ENCODE results near the gene RAPGEF6.
A peak's percentile ranks its signal among the peaks of the same experiment; 100 is the strongest.
"Not testable (repeated sequence)": the region's sequence is repeated elsewhere in the genome, so short reads cannot be mapped to it uniquely, and the experiment has no call there.

RAPGEF6 gene

GRCh38 chr5:131389869-131390265, 245.2 kb downstream of the RAPGEF6 start:
- FAIRE-seq (no peak), DNase-seq (ENCODE audit: insufficient read length) (no peak)

GRCh38 chr5:131389096-131389868, 245.7 kb downstream of the RAPGEF6 start:
- TF ChIP-seq POLR2AphosphoS5 (IDR thresholded peaks at IDR 0.05; ENCODE audit: low read depth, low read length) (no peak), POLR2A (IDR thresholded peaks at IDR 0.05; ENCODE audit: low read depth, low read length) (no peak)
- DNase-seq (ENCODE audit: insufficient read length) (no peak), FAIRE-seq (no peak)

More at GRCh38 chr5:131389869-131390265, 245.2 kb downstream of the RAPGEF6 start:
- TF ChIP-seq POLR2AphosphoS5 (IDR thresholded peaks at IDR 0.05; ENCODE audit: low read depth, low read length) (no peak), TAF1 (IDR thresholded peaks at IDR 0.05; ENCODE audit: borderline replicate concordance, low read depth, low read length) (no peak), POLR2A (IDR thresholded peaks at IDR 0.05; ENCODE audit: low read depth, low read length) (no peak)

- no peak for DNase-seq (ENCODE audit: insufficient read length)
- TF ChIP-seq POLR2A (IDR thresholded peaks at IDR 0.05; ENCODE audit: low read depth, low read length): no peak
- TF ChIP-seq TAF1 (IDR thresholded peaks at IDR 0.05; ENCODE audit: borderline replicate concordance, low read depth, low read length): no peak
- no peak for TF ChIP-seq POLR2AphosphoS5 (IDR thresholded peaks at IDR 0.05; ENCODE audit: low read depth, low read length)
- no peak for FAIRE-seq
Observed at GRCh38 chr5:131387255-131387654, 247.8 kb downstream of the RAPGEF6 start.

- TF ChIP-seq POLR2AphosphoS5 (IDR thresholded peaks at IDR 0.05; ENCODE audit: low read depth, low read length) (no peak), TAF1 (IDR thresholded peaks at IDR 0.05; ENCODE audit: borderline replicate concordance, low read depth, low read length) (no peak), POLR2A (IDR thresholded peaks at IDR 0.05; ENCODE audit: low read depth, low read length) (no peak)
- DNase-seq (ENCODE audit: insufficient read length) (no peak), FAIRE-seq (no peak)
Observed at GRCh38 chr5:131386779-131387178, 248.2 kb downstream of the RAPGEF6 start.

GRCh38 chr5:131386124-131386523, 248.9 kb downstream of the RAPGEF6 start:
- FAIRE-seq: no peak
- TF ChIP-seq TAF1 (IDR thresholded peaks at IDR 0.05; ENCODE audit: borderline replicate concordance, low read depth, low read length) (no peak), POLR2AphosphoS5 (IDR thresholded peaks at IDR 0.05; ENCODE audit: low read depth, low read length) (no peak), POLR2A (IDR thresholded peaks at IDR 0.05; ENCODE audit: low read depth, low read length) (no peak)
- DNase-seq (ENCODE audit: insufficient read length): no peak

- DNase-seq (ENCODE audit: insufficient read length): no peak
- FAIRE-seq: no peak
- TF ChIP-seq POLR2A (IDR thresholded peaks at IDR 0.05; ENCODE audit: low read depth, low read length): peak; percentile 34; the same call in 1 of the 2 replicates
- TF ChIP-seq TAF1 (IDR thresholded peaks at IDR 0.05; ENCODE audit: borderline replicate concordance, low read depth, low read length): no peak
Observed at GRCh38 chr5:131384616-131385214, 250.3 kb downstream of the RAPGEF6 start.

GRCh38 chr5:131384173-131384572, 250.9 kb downstream of the RAPGEF6 start:
- no peak for TF ChIP-seq TAF1 (IDR thresholded peaks at IDR 0.05; ENCODE audit: borderline replicate concordance, low read depth, low read length)
- no peak for TF ChIP-seq POLR2A (IDR thresholded peaks at IDR 0.05; ENCODE audit: low read depth, low read length)
- no peak for TF ChIP-seq POLR2AphosphoS5 (IDR thresholded peaks at IDR 0.05; ENCODE audit: low read depth, low read length)
- DNase-seq (ENCODE audit: insufficient read length) (no peak), FAIRE-seq (peak; percentile 38)

GRCh38 chr5:131382407-131383395, 252.3 kb downstream of the RAPGEF6 start:
- TF ChIP-seq TAF1 (IDR thresholded peaks at IDR 0.05; ENCODE audit: borderline replicate concordance, low read depth, low read length) (no peak), POLR2AphosphoS5 (IDR thresholded peaks at IDR 0.05; ENCODE audit: low read depth, low read length) (no peak), POLR2A (IDR thresholded peaks at IDR 0.05; ENCODE audit: low read depth, low read length) (no peak)
- DNase-seq (ENCODE audit: insufficient read length) (no peak), FAIRE-seq (peak; percentile 93)

- peak; percentile 89 for FAIRE-seq
- DNase-seq (ENCODE audit: insufficient read length): no peak
- TF ChIP-seq POLR2AphosphoS5 (IDR thresholded peaks at IDR 0.05; ENCODE audit: low read depth, low read length) (no peak), TAF1 (IDR thresholded peaks at IDR 0.05; ENCODE audit: borderline replicate concordance, low read depth, low read length) (no peak), POLR2A (IDR thresholded peaks at IDR 0.05; ENCODE audit: low read depth, low read length) (no peak)
Observed at GRCh38 chr5:131381777-131382176, 253.3 kb downstream of the RAPGEF6 start.

- FAIRE-seq (no peak), DNase-seq (ENCODE audit: insufficient read length) (no peak)
- TF ChIP-seq TAF1 (IDR thresholded peaks at IDR 0.05; ENCODE audit: borderline replicate concordance, low read depth, low read length) (no peak), POLR2AphosphoS5 (IDR thresholded peaks at IDR 0.05; ENCODE audit: low read depth, low read length) (no peak), POLR2A (IDR thresholded peaks at IDR 0.05; ENCODE audit: low read depth, low read length) (no peak)
Observed at GRCh38 chr5:131381021-131381420, 254.0 kb downstream of the RAPGEF6 start.

GRCh38 chr5:131380238-131380637, 254.8 kb downstream of the RAPGEF6 start:
- not testable (repeated sequence) for FAIRE-seq; DNase-seq (ENCODE audit: insufficient read length)

Measured in GM12892 (cell line).